IMR-90 (cell line): ENCODE data around the gene DNASE1L1. TPM values are rescaled to one million over a fixed set of nuclear protein-coding genes. Genes with fewer than 3 reads are reported as not detected.

Experiments used
- ATAC-seq: fragments of 200-7000 bp; cut with Tn5 transposase; 2 replicates; pipeline ENCODE4 v1.9.1; 2020; ENCODE audit warnings: low read depth, mild to moderate bottlenecking, moderate library complexity
- BruUV-seq: library from RNA; stranded (reverse); fragments of 400-500 nt; replicated peaks from 2 replicates; lab custom pipeline; 2021; lab: Mats Ljungman, UMichigan
- CTCF ChIA-PET: fragments of 300-600 bp; formaldehyde crosslinking; extraction: SDS; loops from one replicate; lab custom pipeline; 2021; ENCODE audit warnings: antibody characterized with exemption; lab: Yijun Ruan, JAX
- POLR2A ChIA-PET: fragments of 300-600 bp; sonication (Branson Sonifier 250); formaldehyde crosslinking; loops from one replicate; lab custom pipeline; 2022; ENCODE audit warnings: antibody characterized with exemption; ENCODE audit not compliant: unreplicated experiment; lab: Charles Lee
- DNase-seq: peaks from one replicate; pipeline ENCODE4 v3.0.0; 2013
- H2AFZ ChIP-seq: replicated peaks from 2 replicates; pipeline ENCODE3; 2013; ENCODE audit warnings: low read length, mild to moderate bottlenecking; ENCODE audit not compliant: poor library complexity
- H2AK5ac ChIP-seq: 2 replicates; pipeline ENCODE4 v1.6.1; 2013; ENCODE audit warnings: low read depth, low read length, inconsistent platforms
- H2AK9ac ChIP-seq: replicated peaks from 2 replicates; pipeline ENCODE3; 2013; ENCODE audit warnings: mild to moderate bottlenecking, low read depth, low read length, moderate library complexity; ENCODE audit not compliant: poor library complexity
- H2BK120ac ChIP-seq: 2 replicates; pipeline ENCODE4 v1.6.1; 2013; ENCODE audit warnings: low read depth, low read length, inconsistent platforms
- H2BK15ac ChIP-seq: 3 replicates; pipeline ENCODE4 v1.6.1; 2013; ENCODE audit warnings: low read depth, low read length, inconsistent platforms
- H2BK20ac ChIP-seq: 2 replicates; pipeline ENCODE4 v1.6.1; 2013; ENCODE audit warnings: low read depth, mild to moderate bottlenecking, inconsistent platforms, low read length, moderate library complexity
- H2BK5ac ChIP-seq: 2 replicates; pipeline ENCODE4 v1.6.1; 2013; ENCODE audit warnings: mild to moderate bottlenecking, low read depth, low read length, inconsistent platforms; ENCODE audit not compliant: poor library complexity, severe bottlenecking
- H3K14ac ChIP-seq: replicated peaks from 2 replicates; pipeline ENCODE4 v1.6.1; 2013; ENCODE audit warnings: low read depth, low read length, inconsistent platforms
- H3K18ac ChIP-seq: 2 replicates; pipeline ENCODE4 v1.6.1; 2013; ENCODE audit warnings: low read depth, low read length, control low read depth
- H3K23ac ChIP-seq: 2 replicates; pipeline ENCODE4 v1.6.1; 2013; ENCODE audit warnings: low read depth, low read length, inconsistent platforms
- H3K27ac ChIP-seq: 2 replicates; pipeline ENCODE4 v1.5.1; 2013; ENCODE audit warnings: mild to moderate bottlenecking, control low read depth, low read length; ENCODE audit not compliant: insufficient read depth
- H3K27me3 ChIP-seq: 2 replicates; pipeline ENCODE4 v1.6.1; 2013; ENCODE audit warnings: low read length; ENCODE audit not compliant: control insufficient read depth, insufficient read depth
- H3K36me3 ChIP-seq: 2 replicates; pipeline ENCODE4 v1.6.1; 2013; ENCODE audit warnings: low read length, mixed read lengths; ENCODE audit not compliant: control insufficient read depth, insufficient read depth
- H3K4ac ChIP-seq: 2 replicates; pipeline ENCODE4 v1.6.1; 2013; ENCODE audit warnings: low read depth, low read length, inconsistent platforms
- H3K4me1 ChIP-seq: 2 replicates; pipeline ENCODE4 v1.6.1; 2013; ENCODE audit warnings: low read length, mixed read lengths; ENCODE audit not compliant: control insufficient read depth, insufficient read depth
- H3K4me2 ChIP-seq: 2 replicates; pipeline ENCODE4 v1.6.1; 2013; ENCODE audit warnings: low read depth, mild to moderate bottlenecking, control low read depth, low read length, moderate library complexity
- H3K4me3 ChIP-seq: 2 replicates; pipeline ENCODE4 v1.5.1; 2013; ENCODE audit warnings: low read depth, mild to moderate bottlenecking, control low read depth, low read length, moderate library complexity; ENCODE audit not compliant: insufficient read depth
- H3K56ac ChIP-seq: 2 replicates; pipeline ENCODE4 v1.6.1; 2013; ENCODE audit warnings: low read length, inconsistent platforms; ENCODE audit not compliant: insufficient read depth; ENCODE audit errors: extremely low read depth
- H3K79me1 ChIP-seq, 2 experiments: 2 replicates each; pipeline ENCODE4 v1.6.1; 2013; ENCODE audit warnings: low read length in 2 of 2, inconsistent platforms in 1 of 2, low read depth in 1 of 2
- H3K9ac ChIP-seq: 2 replicates; pipeline ENCODE4 v1.6.1; 2013; ENCODE audit warnings: low read depth, low read length, control low read depth
- H3K9me1 ChIP-seq: 2 replicates; pipeline ENCODE4 v1.6.1; 2013; ENCODE audit warnings: low read length, inconsistent platforms; ENCODE audit not compliant: insufficient read depth
- H3K9me3 ChIP-seq: 2 replicates; pipeline ENCODE4 v1.6.1; 2013; ENCODE audit warnings: low read length; ENCODE audit not compliant: control insufficient read depth, insufficient read depth
- H4K20me1 ChIP-seq: 2 replicates; pipeline ENCODE4 v1.6.1; 2013; ENCODE audit warnings: low read length, inconsistent platforms; ENCODE audit not compliant: insufficient read depth
- H4K5ac ChIP-seq: 2 replicates; pipeline ENCODE4 v1.6.1; 2013; ENCODE audit warnings: mild to moderate bottlenecking, low read depth, low read length, control low read depth
- H4K8ac ChIP-seq, 2 experiments: 2 replicates each; pipeline ENCODE4 v1.6.1; 2013; ENCODE audit warnings: low read depth in 2 of 2, low read length in 2 of 2, control low read depth in 1 of 2, inconsistent platforms in 1 of 2
- H4K91ac ChIP-seq: 2 replicates; pipeline ENCODE4 v1.6.1; 2013; ENCODE audit warnings: low read depth, low read length, inconsistent platforms; ENCODE audit not compliant: insufficient read depth
- WGBS, 2 experiments: methylation state at CpG; one replicate each; pipeline versions ENCODE4 v1.1.5 to v1.1.7; 2013; ENCODE audit warnings: missing lambda C conversion rate in 2 of 2; ENCODE audit not compliant: insufficient read length in 1 of 2; ENCODE audit errors: extremely low coverage in 2 of 2; 5-methylcytosine and 5-hydroxymethylcytosine counted together
- dilution Hi-C: fragments of 300-500 bp; cut with HindIII; formaldehyde crosslinking; loops from one replicate; pipeline ENCODE4 v1.14.3; 2018; ENCODE audit warnings: low sequenced_read_pairs; ENCODE audit not compliant: unreplicated experiment
- in situ Hi-C: fragments of 300-500 bp; cut with MboI; formaldehyde crosslinking; loops from 3 replicates; pipeline ENCODE4 v1.14.3; 2019; ENCODE audit warnings: low sequenced_read_pairs, inconsistent platforms, mixed read lengths
- intact Hi-C: fragments of 100-400 bp; cut with micrococcal nuclease; formaldehyde crosslinking; loops from 2 replicates; pipeline ENCODE4 v1.10.0; 2022
- polyA plus RNA-seq, 3 experiments: library from polyadenylated mRNA; depleted of rRNA; stranded (reverse); fragments of >200 nt; gene quantifications; 2 replicates each; pipeline ENCODE4 v1.2.3, GENCODE V29; 2012; ENCODE audit warnings: low replicate concordance in 1 of 3
- total RNA-seq: library from RNA; depleted of rRNA; stranded (reverse); fragments of >200 nt; gene quantifications from 2 replicates; pipeline ENCODE4 v1.2.3, GENCODE V29; 2012
- TF ChIP-seq, protein P1 (sequence below): fragments of 150-350 bp; IDR thresholded peaks from 2 replicates; pipeline ENCODE4 v1.6.1; 2016; ENCODE audit warnings: low read depth, mild to moderate bottlenecking, low read length, moderate library complexity, borderline replicate concordance

The DNASE1L1 gene
- total and polyA plus RNA-seq, 2 of the 4 experiments (the other 2 are of a cell fraction): 51.4 to 55.5 TPM

DNA sequence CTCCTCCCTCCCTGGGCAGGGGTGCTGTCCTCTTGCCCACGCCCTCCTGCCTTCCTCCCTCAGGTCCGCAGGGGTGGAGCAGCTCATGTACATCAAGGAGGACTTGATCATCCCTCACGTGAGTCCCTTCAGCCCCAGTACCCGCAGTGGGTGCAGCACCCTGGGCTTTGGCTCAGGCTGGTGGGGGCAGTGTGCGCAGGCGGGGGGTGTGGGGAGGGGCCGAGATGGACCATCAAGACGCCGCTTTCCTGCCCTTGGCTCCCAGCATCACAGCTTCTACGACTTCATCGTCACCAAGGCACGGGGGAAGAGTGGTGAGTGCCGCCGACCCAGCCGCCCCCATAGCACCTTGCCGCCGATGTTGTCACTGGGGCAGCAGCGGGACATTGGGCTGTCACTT is 40.6 kb upstream of the DNASE1L1 start:
- Histone ChIP-seq H3K9ac (no peak overlapping the region), H2BK20ac (no peak overlapping the region), H3K27ac (no peak overlapping the region), H3K4ac (no peak overlapping the region), H3K14ac (no peak overlapping the region), H4K8ac (no peak overlapping the region), H2BK5ac (no peak overlapping the region), H3K4me3 (no peak overlapping the region), H4K91ac (no peak overlapping the region), H3K79me1 (peaks cover 0 to 29% of the 10 kb centered on the region in 2 experiments; a peak in 2 of 4 replicates), H2AFZ (no peak overlapping the region), H2AK5ac (no peak overlapping the region), H2BK15ac (no peak overlapping the region), H3K18ac (no peak overlapping the region), H4K5ac (no peak overlapping the region), H3K23ac (no peak overlapping the region), H3K56ac (no peak overlapping the region), H3K4me2 (no peak overlapping the region), H3K27me3 (no peaks in the 10 kb centered on the region), H4K20me1 (no peaks in the 10 kb centered on the region; the same call in 1 of the 2 replicates), H2BK120ac (no peak overlapping the region), H2AK9ac (no peak overlapping the region), H3K36me3 (peaks cover 47% of the 10 kb centered on the region), H3K4me1 (peaks cover 8% of the 10 kb centered on the region; the same call in 1 of the 2 replicates), H3K9me1 (no peaks in the 10 kb centered on the region), H3K9me3 (no peaks in the 10 kb centered on the region; the same call in 1 of the 2 replicates)
- intact Hi-C loops (no loop called here), dilution Hi-C loops (no loop called here), in situ Hi-C loops (no loop called here)
- ChIA-PET CTCF (no interaction called here), POLR2A (no interaction called here)
- no TSS peak for BruUV-seq
- WGBS, 2 experiments: no CpG with 5 or more reads among the region's 18 CpGs
- no peak for ATAC-seq
- DNase-seq: no peak
- TF ChIP-seq, protein P1, sequence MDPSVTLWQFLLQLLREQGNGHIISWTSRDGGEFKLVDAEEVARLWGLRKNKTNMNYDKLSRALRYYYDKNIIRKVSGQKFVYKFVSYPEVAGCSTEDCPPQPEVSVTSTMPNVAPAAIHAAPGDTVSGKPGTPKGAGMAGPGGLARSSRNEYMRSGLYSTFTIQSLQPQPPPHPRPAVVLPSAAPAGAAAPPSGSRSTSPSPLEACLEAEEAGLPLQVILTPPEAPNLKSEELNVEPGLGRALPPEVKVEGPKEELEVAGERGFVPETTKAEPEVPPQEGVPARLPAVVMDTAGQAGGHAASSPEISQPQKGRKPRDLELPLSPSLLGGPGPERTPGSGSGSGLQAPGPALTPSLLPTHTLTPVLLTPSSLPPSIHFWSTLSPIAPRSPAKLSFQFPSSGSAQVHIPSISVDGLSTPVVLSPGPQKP: no peak
